ENCODE results near the gene TIAM1.

DNA sequence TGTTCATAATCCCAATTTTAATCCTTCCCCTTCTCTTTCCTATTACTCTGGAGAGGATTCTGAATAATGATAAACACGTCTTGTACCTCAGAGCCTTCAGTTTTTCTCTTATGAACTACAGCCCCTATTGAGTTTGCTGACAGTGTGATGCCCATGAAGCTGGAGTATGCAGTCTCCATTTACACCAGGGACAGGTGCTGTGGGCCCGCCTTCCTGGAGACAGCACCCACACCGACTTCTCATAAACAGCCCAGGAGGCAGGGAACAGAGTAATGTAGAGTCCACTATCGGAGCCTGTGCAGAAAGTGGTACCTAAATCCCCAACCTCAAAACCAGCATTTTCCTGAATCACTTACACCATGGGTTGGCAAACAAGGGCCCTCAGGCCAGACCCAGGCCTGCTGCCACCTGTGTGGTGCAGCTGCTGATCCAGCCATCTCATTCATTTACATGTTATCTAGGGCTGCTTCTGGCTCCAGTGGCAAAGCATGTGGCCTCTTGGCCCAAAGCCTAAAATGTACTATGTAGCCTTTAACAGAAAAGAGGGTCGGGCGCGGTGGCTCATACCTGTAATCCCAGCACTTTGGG is 210.7 kb downstream of the TIAM1 start:
- TF ChIP-seq, protein P1, sequence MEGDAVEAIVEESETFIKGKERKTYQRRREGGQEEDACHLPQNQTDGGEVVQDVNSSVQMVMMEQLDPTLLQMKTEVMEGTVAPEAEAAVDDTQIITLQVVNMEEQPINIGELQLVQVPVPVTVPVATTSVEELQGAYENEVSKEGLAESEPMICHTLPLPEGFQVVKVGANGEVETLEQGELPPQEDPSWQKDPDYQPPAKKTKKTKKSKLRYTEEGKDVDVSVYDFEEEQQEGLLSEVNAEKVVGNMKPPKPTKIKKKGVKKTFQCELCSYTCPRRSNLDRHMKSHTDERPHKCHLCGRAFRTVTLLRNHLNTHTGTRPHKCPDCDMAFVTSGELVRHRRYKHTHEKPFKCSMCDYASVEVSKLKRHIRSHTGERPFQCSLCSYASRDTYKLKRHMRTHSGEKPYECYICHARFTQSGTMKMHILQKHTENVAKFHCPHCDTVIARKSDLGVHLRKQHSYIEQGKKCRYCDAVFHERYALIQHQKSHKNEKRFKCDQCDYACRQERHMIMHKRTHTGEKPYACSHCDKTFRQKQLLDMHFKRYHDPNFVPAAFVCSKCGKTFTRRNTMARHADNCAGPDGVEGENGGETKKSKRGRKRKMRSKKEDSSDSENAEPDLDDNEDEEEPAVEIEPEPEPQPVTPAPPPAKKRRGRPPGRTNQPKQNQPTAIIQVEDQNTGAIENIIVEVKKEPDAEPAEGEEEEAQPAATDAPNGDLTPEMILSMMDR (conservative IDR thresholded peaks at IDR 0.05 in 1 of 2, IDR thresholded peaks at IDR 0.05 in 1 of 2; ENCODE audit: extremely low read depth in 1 of 2, insufficient read depth in 1 of 2, low read depth in 1 of 2, low read length in 2 of 2) = no peak
- no peak for TF ChIP-seq EZH2 (IDR thresholded peaks at IDR 0.05; ENCODE audit: borderline replicate concordance, low read length)

All from mammary epithelial cell (primary cell).